OCI-LY1 (cell line): ENCODE results near the gene TKFC.

Experiments used
- EZH2 ChIP-seq: fragments of 200-600 bp; sonication (generic), shearing (Covaris generic); IDR thresholded peaks from 2 replicates; pipeline ENCODE4 v1.8.0; 2017; ENCODE audit warnings: borderline replicate concordance, mixed run types, mild to moderate bottlenecking, antibody characterized with exemption, low read length, moderate library complexity, mixed read lengths
- TF ChIP-seq, protein P1 (sequence below): fragments of 200-600 bp; sonication (generic), shearing (Covaris generic); IDR thresholded peaks from 2 replicates; pipeline ENCODE4 v1.5.1; 2017; ENCODE audit warnings: mild to moderate bottlenecking, antibody characterized with exemption, low read length, moderate library complexity, mixed read lengths

GRCh38 chr11:61370349-61371005, 37.4 kb downstream of the TKFC start:
- TF ChIP-seq, protein P1, sequence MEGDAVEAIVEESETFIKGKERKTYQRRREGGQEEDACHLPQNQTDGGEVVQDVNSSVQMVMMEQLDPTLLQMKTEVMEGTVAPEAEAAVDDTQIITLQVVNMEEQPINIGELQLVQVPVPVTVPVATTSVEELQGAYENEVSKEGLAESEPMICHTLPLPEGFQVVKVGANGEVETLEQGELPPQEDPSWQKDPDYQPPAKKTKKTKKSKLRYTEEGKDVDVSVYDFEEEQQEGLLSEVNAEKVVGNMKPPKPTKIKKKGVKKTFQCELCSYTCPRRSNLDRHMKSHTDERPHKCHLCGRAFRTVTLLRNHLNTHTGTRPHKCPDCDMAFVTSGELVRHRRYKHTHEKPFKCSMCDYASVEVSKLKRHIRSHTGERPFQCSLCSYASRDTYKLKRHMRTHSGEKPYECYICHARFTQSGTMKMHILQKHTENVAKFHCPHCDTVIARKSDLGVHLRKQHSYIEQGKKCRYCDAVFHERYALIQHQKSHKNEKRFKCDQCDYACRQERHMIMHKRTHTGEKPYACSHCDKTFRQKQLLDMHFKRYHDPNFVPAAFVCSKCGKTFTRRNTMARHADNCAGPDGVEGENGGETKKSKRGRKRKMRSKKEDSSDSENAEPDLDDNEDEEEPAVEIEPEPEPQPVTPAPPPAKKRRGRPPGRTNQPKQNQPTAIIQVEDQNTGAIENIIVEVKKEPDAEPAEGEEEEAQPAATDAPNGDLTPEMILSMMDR: no peak
- no peak for TF ChIP-seq EZH2
